Keratinocyte (primary cell): ENCODE measurements around the gene CHST1. TPM values are rescaled to one million over a fixed set of nuclear protein-coding genes. Genes with fewer than 3 reads are reported as not detected.

Experiments
- DNase-seq: peaks from one replicate; pipeline ENCODE4 v3.0.0-alpha.2; 2011; ENCODE audit warnings: low read depth, missing footprints, low spot score
- FAIRE-seq: peaks from 2 replicates; lab custom pipeline; 2011; peaks lifted over from hg19 to GRCh38; lab: Jason Lieb, UNC
- H2AFZ ChIP-seq: 2 replicates; pipeline ENCODE4 v1.6.0; 2012; ENCODE audit warnings: low read length, control low read depth, inconsistent platforms; ENCODE audit not compliant: control insufficient read depth
- H3K27ac ChIP-seq: 2 replicates; pipeline ENCODE4 v1.5.1; 2011; ENCODE audit warnings: low read length; ENCODE audit not compliant: control insufficient read depth, insufficient read depth
- H3K27me3 ChIP-seq: 3 replicates; pipeline ENCODE4 v1.6.0; 2011; ENCODE audit warnings: low read length; ENCODE audit not compliant: control insufficient read depth, insufficient read depth; ENCODE audit errors: extremely low read depth
- H3K36me3 ChIP-seq, 2 experiments: 2 replicates in 1 of 2; 3 replicates in 1 of 2; pipeline ENCODE4 v1.5.1; 2011; ENCODE audit warnings: low read length in 2 of 2, mild to moderate bottlenecking in 1 of 2; ENCODE audit not compliant: control insufficient read depth in 2 of 2, insufficient read depth in 2 of 2; ENCODE audit errors: extremely low read depth in 1 of 2
- H3K4me1 ChIP-seq: 3 replicates; pipeline ENCODE4 v1.5.1; 2011; ENCODE audit warnings: low read length; ENCODE audit not compliant: control insufficient read depth, insufficient read depth; ENCODE audit errors: extremely low read depth
- H3K4me2 ChIP-seq: 3 replicates; pipeline ENCODE4 v1.6.0; 2011; ENCODE audit warnings: low read depth, low read length; ENCODE audit not compliant: control insufficient read depth, insufficient read depth; ENCODE audit errors: extremely low read depth
- H3K4me3 ChIP-seq, 3 experiments: fragments of 200-600 bp in 1 of 3; sonication (generic) in 1 of 3; 2 replicates in 2 of 3; 3 replicates in 1 of 3; pipeline ENCODE4 v1.5.1; 2011 to 2016; ENCODE audit warnings: low read length in 3 of 3, mild to moderate bottlenecking in 3 of 3, control low read depth in 2 of 3, inconsistent platforms in 1 of 3, low read depth in 1 of 3, mixed read lengths in 1 of 3, mixed run types in 1 of 3, moderate library complexity in 1 of 3; ENCODE audit not compliant: control insufficient read depth in 2 of 3, insufficient read depth in 2 of 3; ENCODE audit errors: extremely low read depth in 1 of 3
- H3K79me2 ChIP-seq: 2 replicates; pipeline ENCODE4 v1.6.0; 2012; ENCODE audit warnings: low read length; ENCODE audit not compliant: control insufficient read depth, insufficient read depth
- H3K9ac ChIP-seq: 3 replicates; pipeline ENCODE4 v1.6.0; 2011; ENCODE audit warnings: low read length; ENCODE audit not compliant: control insufficient read depth, insufficient read depth; ENCODE audit errors: extremely low read depth
- H3K9me1 ChIP-seq: 3 replicates; pipeline ENCODE4 v1.6.0; 2011; ENCODE audit warnings: low read length; ENCODE audit not compliant: control insufficient read depth, insufficient read depth; ENCODE audit errors: extremely low read depth
- H3K9me3 ChIP-seq: 2 replicates; pipeline ENCODE4 v1.5.1; 2012; ENCODE audit warnings: low read depth, low read length; ENCODE audit not compliant: control insufficient read depth
- H4K20me1 ChIP-seq: 3 replicates; pipeline ENCODE4 v1.6.0; 2011; ENCODE audit warnings: low read length; ENCODE audit not compliant: control insufficient read depth, insufficient read depth; ENCODE audit errors: extremely low read depth
- CTCF ChIP-seq, 3 experiments: IDR thresholded peaks in 1 of 3; conservative IDR thresholded peaks in 1 of 3; optimal IDR thresholded peaks in 1 of 3; 2 replicates in 2 of 3; 3 replicates in 1 of 3; pipeline versions ENCODE3 to v1.5.1; 2011; ENCODE audit warnings: low read length in 3 of 3, mild to moderate bottlenecking in 3 of 3, moderate library complexity in 2 of 3, control low read depth in 1 of 3, inconsistent platforms in 1 of 3; ENCODE audit not compliant: insufficient read depth in 2 of 3; ENCODE audit errors: extremely low read depth in 1 of 3
- EZH2 ChIP-seq: IDR thresholded peaks from one replicate; pipeline ENCODE4 v1.6.1; 2012; ENCODE audit warnings: inconsistent platforms, mild to moderate bottlenecking, low read length, moderate library complexity
- dilution Hi-C: fragments of 300-500 bp; cut with MboI; formaldehyde crosslinking; loops from one replicate; pipeline ENCODE4 v1.7.0; 2020; ENCODE audit warnings: low sequenced_read_pairs; ENCODE audit not compliant: extremely low pct_ligation_motif_present
- polyA plus RNA-seq, 5 experiments: library from polyadenylated mRNA; depleted of rRNA in 3 of 5; stranded (reverse) in 3 of 5; stranded (forward) in 1 of 5; unstranded in 1 of 5; fragments of >200 nt; gene quantifications; 1 replicate in 1 of 5; 2 replicates in 3 of 5; 3 replicates in 1 of 5; pipeline versions ENCODE4 v1.2.1 to v1.2.3, GENCODE V29; 2011 to 2012; ENCODE audit warnings: missing spikeins in 2 of 5, low read depth in 1 of 5, low replicate concordance in 1 of 5

Gene CHST1
- polyA plus RNA-seq, 1 donor (not counting 4 experiments of a cell fraction or from before 2014, with no cell fraction given) = not detected

- Histone ChIP-seq H3K9me1 (no peaks in the 10 kb centered on the region), H2AFZ (no peak overlapping the region), H3K4me3 (no peak overlapping the region), H3K27ac (no peak overlapping the region), H3K79me2 (no peaks in the 10 kb centered on the region), H3K9ac (no peak overlapping the region), H3K4me1 (no peaks in the 10 kb centered on the region), H3K9me3 (no peaks in the 10 kb centered on the region), H4K20me1 (no peaks in the 10 kb centered on the region), H3K27me3 (no peaks in the 10 kb centered on the region), H3K4me2 (no peak overlapping the region), H3K36me3 (no peaks in the 10 kb centered on the region)
- no peak for TF ChIP-seq CTCF (optimal IDR thresholded peaks at IDR 0.05 in 1 of 3, IDR thresholded peaks at IDR 0.05 in 1 of 3, conservative IDR thresholded peaks at IDR 0.05 in 1 of 3; ENCODE audit: extremely low read depth in 1 of 3, insufficient read depth in 2 of 3, low read length in 3 of 3)
- dilution Hi-C loops = no loop called here
- FAIRE-seq = no peak
- DNase-seq = no peak
Observed at GRCh38 chr11:45616802-45617549, 48.4 kb downstream of the CHST1 start.

GRCh38 chr11:45615182-45615792 is 50.1 kb downstream of the CHST1 start:
- Histone ChIP-seq H4K20me1 (no peaks in the 10 kb centered on the region), H3K27me3 (no peaks in the 10 kb centered on the region), H2AFZ (no peak overlapping the region), H3K4me1 (no peaks in the 10 kb centered on the region), H3K9me3 (no peaks in the 10 kb centered on the region), H3K4me3 (no peak overlapping the region), H3K4me2 (no peak overlapping the region), H3K27ac (no peak overlapping the region), H3K79me2 (no peaks in the 10 kb centered on the region), H3K36me3 (no peaks in the 10 kb centered on the region), H3K9me1 (no peaks in the 10 kb centered on the region), H3K9ac (no peak overlapping the region)
- dilution Hi-C loops = no loop called here
- DNase-seq = no peak
- FAIRE-seq = no peak
- no peak for TF ChIP-seq CTCF (optimal IDR thresholded peaks at IDR 0.05 in 1 of 3, IDR thresholded peaks at IDR 0.05 in 1 of 3, conservative IDR thresholded peaks at IDR 0.05 in 1 of 3; ENCODE audit: extremely low read depth in 1 of 3, insufficient read depth in 2 of 3, low read length in 3 of 3)
- no peak for TF ChIP-seq EZH2
